Tibial artery (tissue), 4 donors: ENCODE data around the gene DZIP1.

Experiments used
- DNase-seq, 2 donors: peaks; one replicate each; pipeline ENCODE4 v3.0.0-alpha.2; 2019
- H3K27ac ChIP-seq, 2 donors: fragments of 200-600 bp; sonication (generic) in 1 of 2; 1 replicate in 1 of 2; 2 replicates in 1 of 2; pipeline ENCODE4 v1.5.1; 2018 to 2019; ENCODE audit warnings: mild to moderate bottlenecking in 1 of 2
- H3K27me3 ChIP-seq, 2 donors: fragments of 200-600 bp; sonication (generic) in 1 of 2; one replicate each; pipeline versions ENCODE4 v1.5.1 to v1.6.0; 2016 to 2019
- H3K36me3 ChIP-seq, 3 donors: fragments of 200-600 bp; sonication (generic) in 2 of 3; one replicate each; pipeline ENCODE4 v1.5.1; 2016 to 2019; ENCODE audit warnings: mild to moderate bottlenecking in 2 of 3
- H3K4me1 ChIP-seq, 4 donors: fragments of 200-600 bp; sonication (generic) in 2 of 4; 1 replicate in 3 of 4; 2 replicates in 1 of 4; pipeline ENCODE4 v1.5.1; 2016 to 2019
- H3K4me3 ChIP-seq, 2 donors: fragments of 200-600 bp; sonication (generic) in 1 of 2; 1 replicate in 1 of 2; 2 replicates in 1 of 2; pipeline ENCODE4 v1.5.1; 2018 to 2019; ENCODE audit warnings: mild to moderate bottlenecking in 2 of 2
- H3K9me3 ChIP-seq, 3 donors: fragments of 200-600 bp; sonication (generic) in 1 of 3; one replicate each; pipeline ENCODE4 v1.5.1; 2016 to 2019
- intact Hi-C: fragments of 100-400 bp; cut with DNase I; formaldehyde crosslinking; loops from one replicate; pipeline ENCODE4 v1.15.0; 2023; ENCODE audit warnings: low total_unique reads
- TF ChIP-seq, protein P1 (sequence below), 2 experiments: fragments of 200-600 bp in 1 of 2; fragments of 450-650 bp in 1 of 2; IDR thresholded peaks; one replicate each; pipeline ENCODE4 v1.5.1; 2017 to 2019; ENCODE audit warnings: antibody characterized with exemption in 2 of 2, mild to moderate bottlenecking in 1 of 2, moderate library complexity in 1 of 2

Gene DZIP1

DNA sequence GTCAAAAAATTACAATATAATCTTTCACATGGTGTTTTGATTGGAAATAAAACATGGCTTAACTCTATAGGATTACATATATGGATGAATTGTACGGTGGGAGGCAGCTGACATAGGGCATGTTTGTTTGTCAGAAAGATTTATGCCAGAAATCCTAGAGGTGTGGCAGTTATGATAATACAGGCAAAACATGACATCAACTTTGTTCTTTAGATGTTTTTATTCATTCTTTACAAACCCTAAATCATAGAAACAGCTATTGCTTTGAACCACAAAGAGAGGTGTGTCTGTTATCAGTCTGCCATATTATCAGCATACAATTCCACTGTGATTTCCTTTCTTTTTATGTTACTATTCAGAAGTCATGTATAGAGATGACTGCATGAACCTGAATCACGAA lies 100.2 kb downstream of the DZIP1 start:
- Histone ChIP-seq H3K27ac (no peak overlapping the region), H3K27me3 (peaks cover 0 to 10% of the 10 kb centered on the region in 2 donors), H3K36me3 (no peaks in the 10 kb centered on the region), H3K4me1 (peaks cover 0 to 3% (median 0%) of the 10 kb centered on the region in 4 donors), H3K9me3 (no peaks in the 10 kb centered on the region), H3K4me3 (no peak overlapping the region)
- intact Hi-C loops = no loop called here
- TF ChIP-seq, protein P1, sequence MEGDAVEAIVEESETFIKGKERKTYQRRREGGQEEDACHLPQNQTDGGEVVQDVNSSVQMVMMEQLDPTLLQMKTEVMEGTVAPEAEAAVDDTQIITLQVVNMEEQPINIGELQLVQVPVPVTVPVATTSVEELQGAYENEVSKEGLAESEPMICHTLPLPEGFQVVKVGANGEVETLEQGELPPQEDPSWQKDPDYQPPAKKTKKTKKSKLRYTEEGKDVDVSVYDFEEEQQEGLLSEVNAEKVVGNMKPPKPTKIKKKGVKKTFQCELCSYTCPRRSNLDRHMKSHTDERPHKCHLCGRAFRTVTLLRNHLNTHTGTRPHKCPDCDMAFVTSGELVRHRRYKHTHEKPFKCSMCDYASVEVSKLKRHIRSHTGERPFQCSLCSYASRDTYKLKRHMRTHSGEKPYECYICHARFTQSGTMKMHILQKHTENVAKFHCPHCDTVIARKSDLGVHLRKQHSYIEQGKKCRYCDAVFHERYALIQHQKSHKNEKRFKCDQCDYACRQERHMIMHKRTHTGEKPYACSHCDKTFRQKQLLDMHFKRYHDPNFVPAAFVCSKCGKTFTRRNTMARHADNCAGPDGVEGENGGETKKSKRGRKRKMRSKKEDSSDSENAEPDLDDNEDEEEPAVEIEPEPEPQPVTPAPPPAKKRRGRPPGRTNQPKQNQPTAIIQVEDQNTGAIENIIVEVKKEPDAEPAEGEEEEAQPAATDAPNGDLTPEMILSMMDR (IDR thresholded peaks at IDR 0.05) = no peak
- no peak for DNase-seq

DNA sequence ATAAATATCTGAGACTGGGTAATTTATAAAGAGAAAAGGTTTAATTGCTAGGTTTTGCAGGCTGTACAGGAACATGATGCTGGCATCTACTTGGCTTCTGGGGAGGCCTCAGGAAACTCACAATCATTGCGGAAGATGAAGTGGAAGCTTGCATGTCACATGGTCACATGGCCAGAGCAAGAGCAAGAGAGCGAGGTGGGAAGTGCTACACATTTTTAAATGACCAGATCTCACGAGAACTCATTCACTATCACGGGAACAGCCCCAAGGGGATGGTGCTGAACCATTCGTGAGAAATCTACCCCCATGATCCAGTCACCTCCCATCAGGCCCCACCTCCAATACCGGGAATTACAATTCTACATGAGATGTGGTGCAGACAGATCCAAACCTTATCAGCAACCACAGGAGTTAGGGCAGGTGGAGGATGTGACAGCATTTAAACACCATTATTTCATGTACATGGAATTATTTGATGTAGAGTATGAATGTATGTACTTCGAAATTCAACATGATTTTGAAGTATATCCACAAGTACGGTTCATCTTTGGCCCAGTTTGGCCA lies 102.5 kb downstream of the DZIP1 start:
- H3K4me1 ChIP-seq = peaks cover 0 to 3% (median 0%) of the 10 kb centered on the region in 4 donors
- no peak overlapping the region for H3K27ac ChIP-seq
- H3K4me3 ChIP-seq = no peak overlapping the region
- no peak for DNase-seq
- no peaks in the 10 kb centered on the region for H3K9me3 ChIP-seq
- TF ChIP-seq, protein P1 (IDR thresholded peaks at IDR 0.05) = no peak
- intact Hi-C loops = no loop called here
- peaks cover 0 to 6% of the 10 kb centered on the region in 2 donors for H3K27me3 ChIP-seq
- no peaks in the 10 kb centered on the region for H3K36me3 ChIP-seq

DNA sequence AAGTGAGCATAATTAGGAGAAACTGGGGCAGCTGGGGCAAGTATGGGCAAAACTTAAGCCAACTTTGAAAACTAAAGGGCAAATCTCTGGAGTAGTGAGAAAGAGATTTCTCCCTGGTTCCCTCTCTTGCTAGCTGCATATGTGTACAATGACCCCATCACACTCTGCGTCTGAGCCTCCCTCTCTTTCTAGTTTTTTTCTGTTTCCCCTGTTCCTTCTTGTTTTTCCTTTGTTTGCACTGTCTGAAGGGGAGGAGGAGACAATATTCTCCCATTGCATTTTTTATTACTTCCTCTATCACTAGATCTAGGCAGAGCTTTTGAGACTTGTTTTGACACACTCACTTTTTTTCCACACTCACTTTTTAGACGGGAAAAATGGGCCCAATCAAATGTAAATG lies 103.2 kb downstream of the DZIP1 start:
- no peaks in the 10 kb centered on the region for H3K9me3 ChIP-seq
- intact Hi-C loops = no loop called here
- DNase-seq = no peak
- TF ChIP-seq, protein P1 (IDR thresholded peaks at IDR 0.05) = no peak
- peaks cover 0 to 3% (median 0%) of the 10 kb centered on the region in 4 donors for H3K4me1 ChIP-seq
- peaks cover 0 to 6% of the 10 kb centered on the region in 2 donors for H3K27me3 ChIP-seq
- no peak overlapping the region for H3K27ac ChIP-seq
- H3K4me3 ChIP-seq = no peak overlapping the region
- no peaks in the 10 kb centered on the region for H3K36me3 ChIP-seq

DNA sequence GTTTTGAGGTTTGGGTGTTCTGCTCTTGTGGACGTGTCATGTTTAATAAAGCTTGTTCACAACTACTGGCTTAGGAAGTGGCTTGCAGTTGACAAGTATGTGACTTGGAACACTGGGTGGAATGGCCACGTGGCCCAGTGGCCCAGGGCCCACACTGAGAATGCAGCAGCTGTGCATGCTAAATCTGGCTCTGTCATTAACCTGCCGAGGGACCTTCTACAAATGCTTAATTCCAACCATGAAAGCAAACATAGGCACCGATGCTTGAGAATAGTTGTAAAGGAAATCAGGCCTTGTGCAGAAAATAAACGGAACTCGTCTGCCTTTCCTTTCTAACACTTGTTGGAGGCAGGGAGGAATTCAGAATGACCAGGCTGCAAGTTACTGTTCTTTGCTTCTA lies 103.6 kb downstream of the DZIP1 start:
- H3K4me1 ChIP-seq = peaks cover 0 to 3% (median 0%) of the 10 kb centered on the region in 4 donors
- no peak for DNase-seq
- H3K4me3 ChIP-seq = no peak overlapping the region
- TF ChIP-seq, protein P1 (IDR thresholded peaks at IDR 0.05) = no peak
- H3K9me3 ChIP-seq = no peaks in the 10 kb centered on the region
- no peaks in the 10 kb centered on the region for H3K36me3 ChIP-seq
- no peak overlapping the region for H3K27ac ChIP-seq
- H3K27me3 ChIP-seq = peaks cover 0 to 6% of the 10 kb centered on the region in 2 donors
- intact Hi-C loops = no loop called here

DNA sequence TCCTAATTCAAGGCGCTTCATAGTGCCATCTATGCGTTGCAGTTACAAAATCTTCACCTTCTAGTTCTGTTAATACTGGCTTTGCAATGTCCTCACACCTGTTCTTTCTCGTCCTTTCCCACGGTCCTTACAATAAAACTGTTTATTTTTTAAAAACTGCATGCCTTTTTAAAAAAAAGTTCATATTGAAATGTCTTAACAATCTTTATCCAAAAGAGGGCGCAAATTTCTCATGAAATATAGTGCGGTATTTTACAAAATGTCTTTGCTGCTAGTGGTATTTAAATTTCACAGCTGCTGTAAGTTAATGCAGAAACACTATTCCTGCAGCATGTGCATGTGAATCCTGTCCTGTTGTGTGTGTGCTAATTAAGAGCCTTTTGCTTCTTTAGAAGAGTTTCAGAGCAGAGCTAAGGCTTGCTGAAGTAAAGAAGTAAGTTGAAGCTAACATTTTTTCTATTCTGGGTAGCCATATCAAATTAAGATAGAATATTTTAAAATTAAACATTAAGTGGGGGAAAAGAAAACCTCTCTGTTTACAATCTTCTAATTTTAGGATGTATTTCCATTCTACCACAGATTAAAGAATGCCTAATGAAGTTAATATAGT lies 107.8 kb downstream of the DZIP1 start:
- Histone ChIP-seq H3K36me3 (no peaks in the 10 kb centered on the region), H3K9me3 (no peaks in the 10 kb centered on the region), H3K27ac (no peak overlapping the region), H3K4me1 (peaks cover 0 to 3% (median 0%) of the 10 kb centered on the region in 4 donors), H3K4me3 (no peak overlapping the region), H3K27me3 (peaks cover 0 to 3% of the 10 kb centered on the region in 2 donors)
- TF ChIP-seq, protein P1 (IDR thresholded peaks at IDR 0.05) = peak; percentile 11 to 18
- DNase-seq = no peak
- intact Hi-C loops = no loop called here
